ENCODE measurements around the gene PTEN. TPM values are rescaled to one million over a fixed set of nuclear protein-coding genes. Genes with fewer than 3 reads are reported as not detected.

PTEN gene
- total and polyA plus RNA-seq, 2 donors (not counting 3 experiments of a cell fraction or from before 2014, with no cell fraction given) = 8.0 to 76.9 TPM

GRCh38 chr10:87873656-87874055 is 10.2 kb downstream of the PTEN start:
- FAIRE-seq (no peak), DNase-seq (ENCODE audit: low read depth, low spot score) (no peak)
- H3K4me2 ChIP-seq (ENCODE audit: insufficient read depth, low read length) = peak overlapping the region; percentile 90
- ChIA-PET POLR2A (no interaction called here), CTCF (interaction anchor here (1.8 to 2.3 kb wide), 3 partner anchors 11 to 516 kb away, joined by 5 to 10 read pairs (median 9); partner anchors contain the start of genes KLLN and PTEN)
- H2AFZ ChIP-seq (ENCODE audit: low read depth, low read length) = no peak overlapping the region
- BruUV-seq (replicated peaks) = no TSS peak
- H3K27ac ChIP-seq (ENCODE audit: insufficient read depth, low read depth, low read length) = no peak overlapping the region
- H3K4me3 ChIP-seq (replicated peaks in 1 of 3; ENCODE audit: insufficient read depth in 1 of 3, low read depth in 1 of 3, low read length in 3 of 3) = no peak overlapping the region
- H3K9me3 ChIP-seq (replicated peaks; ENCODE audit: control insufficient read depth, insufficient read depth, low read length) = no peaks in the 10 kb centered on the region
- no peak for TF ChIP-seq MAX (IDR thresholded peaks at IDR 0.05; ENCODE audit: insufficient read depth, insufficient read length)
- TF ChIP-seq POLR2A (IDR thresholded peaks at IDR 0.05; ENCODE audit: low read depth, low read length) = no peak
- TF ChIP-seq MYC (IDR thresholded peaks at IDR 0.05; ENCODE audit: low read depth, low read length) = no peak
- TF ChIP-seq GATA2 (IDR thresholded peaks at IDR 0.05; ENCODE audit: insufficient read depth, insufficient read length, low read depth, low read length) = no peak
- TF ChIP-seq FOS (IDR thresholded peaks at IDR 0.05; ENCODE audit: borderline replicate concordance, insufficient read depth, low read length) = no peak
- no peak for TF ChIP-seq POLR2AphosphoS5 (IDR thresholded peaks at IDR 0.05; ENCODE audit: insufficient read depth, low read depth, low read length)
- TF ChIP-seq JUN (IDR thresholded peaks at IDR 0.05; ENCODE audit: borderline replicate concordance, insufficient read depth, insufficient read length, low read depth) = no peak
- TF ChIP-seq EZH2 (IDR thresholded peaks at IDR 0.05; ENCODE audit: borderline replicate concordance, low read depth, low read length, severe bottlenecking) = no peak
- TF ChIP-seq CTCF (IDR thresholded peaks at IDR 0.05; ENCODE audit: extremely low read depth in 1 of 2, insufficient read depth in 1 of 2, low read depth in 1 of 2, low read length in 2 of 2) = no peak
- H3K79me2 ChIP-seq (ENCODE audit: control insufficient read depth, insufficient read depth, low read length) = peaks cover 84% of the 10 kb centered on the region
- H3K4me1 ChIP-seq (ENCODE audit: control insufficient read depth, extremely low read depth, insufficient read depth, low read length) = peaks cover 22% of the 10 kb centered on the region
- H4K20me1 ChIP-seq (replicated peaks; ENCODE audit: control insufficient read depth, extremely low read depth, insufficient read depth, low read length) = peaks cover 6% of the 10 kb centered on the region
- H3K27me3 ChIP-seq (ENCODE audit: control insufficient read depth in 2 of 2, insufficient read depth in 2 of 2, low read length in 2 of 2) = no peaks in the 10 kb centered on the region
- no peaks in the 10 kb centered on the region for H3K9me1 ChIP-seq (replicated peaks; ENCODE audit: control insufficient read depth, extremely low read depth, insufficient read depth, low read length)
- H3K36me3 ChIP-seq (ENCODE audit: control insufficient read depth in 2 of 2, extremely low read depth in 1 of 2, insufficient read depth in 2 of 2, low read length in 2 of 2) = no peaks in the 10 kb centered on the region
- dilution Hi-C loops (cut with MboI; ENCODE audit: extremely low pct_ligation_motif_present, low sequenced_read_pairs) = loop anchor here (25.0 kb wide), 1 partner anchor 689 kb away; no protein-coding TSS in a partner anchor
- intact Hi-C loops (cut with micrococcal nuclease) = no loop called here
- H3K9ac ChIP-seq (replicated peaks; ENCODE audit: extremely low read depth, insufficient read depth, low read length) = no peak overlapping the region
